NCI-H446 (cell line): Measurements from ENCODE around the gene FSTL5.

Source experiments
- DNase-seq, 2 experiments: peaks; one replicate each; lab custom pipeline; 2025; lab: John Stamatoyannopoulos, UW

The FSTL5 gene

DNA sequence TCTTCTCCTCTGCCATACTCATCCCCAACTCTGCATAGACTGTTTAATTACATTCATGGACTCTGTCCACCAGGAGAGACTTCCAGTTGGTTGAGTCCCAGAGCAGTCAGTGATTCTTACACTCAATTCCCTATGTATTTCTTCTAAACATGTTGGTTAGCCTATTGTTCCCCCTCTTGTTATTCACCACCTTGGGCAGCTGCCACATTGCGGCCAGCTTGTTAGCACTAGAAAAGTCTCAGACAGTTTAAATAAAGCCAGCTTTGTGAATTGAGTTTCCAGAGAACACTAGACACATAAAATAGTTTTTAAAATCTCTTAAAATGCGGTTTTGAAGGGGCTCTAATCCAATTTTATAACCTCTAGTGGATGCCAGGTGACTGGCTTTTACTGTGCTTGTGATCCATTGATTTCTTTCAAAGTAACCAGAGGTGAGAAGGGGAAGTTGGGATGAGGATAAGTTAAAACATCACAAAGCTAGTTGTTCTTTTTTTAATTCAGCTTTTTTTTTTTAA, 827.7 kb downstream of the FSTL5 start:
- no peak for DNase-seq
